Endothelial cell (in vitro differentiated cells): ENCODE results near the gene RBM38. TPM values are rescaled to one million over a fixed set of nuclear protein-coding genes. Genes with fewer than 3 reads are reported as not detected.

ENCODE experiments used
- DNase-seq: peaks from one replicate; pipeline ENCODE4 v3.0.0; 2021; ENCODE audit warnings: low spot score
- H3K27ac Mint-ChIP-seq: one replicate; pipeline ENCODE4 v1.8.0; 2021; ENCODE audit warnings: mixed read lengths, inconsistent platforms; ENCODE audit not compliant: unreplicated experiment
- H3K27me3 Mint-ChIP-seq: one replicate; pipeline ENCODE4 v1.8.0; 2021; ENCODE audit warnings: mild to moderate bottlenecking, moderate library complexity, mixed read lengths, inconsistent platforms; ENCODE audit not compliant: unreplicated experiment
- H3K36me3 Mint-ChIP-seq: one replicate; pipeline ENCODE4 v1.8.0; 2021; ENCODE audit warnings: mild to moderate bottlenecking, low read depth, mixed read lengths, inconsistent platforms; ENCODE audit not compliant: unreplicated experiment
- H3K4me1 Mint-ChIP-seq: one replicate; pipeline ENCODE4 v1.8.0; 2021; ENCODE audit warnings: mild to moderate bottlenecking, mixed read lengths, inconsistent platforms; ENCODE audit not compliant: unreplicated experiment
- H3K4me3 Mint-ChIP-seq: one replicate; pipeline ENCODE4 v1.8.0; 2021; ENCODE audit warnings: mild to moderate bottlenecking, mixed read lengths, inconsistent platforms; ENCODE audit not compliant: unreplicated experiment
- H3K9me3 Mint-ChIP-seq: one replicate; pipeline ENCODE4 v1.8.0; 2021; ENCODE audit warnings: mixed read lengths, inconsistent platforms; ENCODE audit not compliant: unreplicated experiment
- CTCF ChIP-seq: fragments of 200-600 bp; sonication (generic); IDR thresholded peaks from one replicate; pipeline ENCODE4 v1.5.0; 2021; ENCODE audit warnings: antibody characterized with exemption; ENCODE audit not compliant: unreplicated experiment
- total RNA-seq: library from RNA; stranded (reverse); fragmentation: NEBNext Ultra II Directional; extraction: Animal tissue kit (Norgen Biotek cat#: 25700); gene quantifications from one replicate; pipeline ENCODE4 v1.2.1, GENCODE V29; 2021; ENCODE audit not compliant: unreplicated experiment

The RBM38 gene
- total RNA-seq, 1 donor from 2014 or later, result 23.6 TPM

DNA sequence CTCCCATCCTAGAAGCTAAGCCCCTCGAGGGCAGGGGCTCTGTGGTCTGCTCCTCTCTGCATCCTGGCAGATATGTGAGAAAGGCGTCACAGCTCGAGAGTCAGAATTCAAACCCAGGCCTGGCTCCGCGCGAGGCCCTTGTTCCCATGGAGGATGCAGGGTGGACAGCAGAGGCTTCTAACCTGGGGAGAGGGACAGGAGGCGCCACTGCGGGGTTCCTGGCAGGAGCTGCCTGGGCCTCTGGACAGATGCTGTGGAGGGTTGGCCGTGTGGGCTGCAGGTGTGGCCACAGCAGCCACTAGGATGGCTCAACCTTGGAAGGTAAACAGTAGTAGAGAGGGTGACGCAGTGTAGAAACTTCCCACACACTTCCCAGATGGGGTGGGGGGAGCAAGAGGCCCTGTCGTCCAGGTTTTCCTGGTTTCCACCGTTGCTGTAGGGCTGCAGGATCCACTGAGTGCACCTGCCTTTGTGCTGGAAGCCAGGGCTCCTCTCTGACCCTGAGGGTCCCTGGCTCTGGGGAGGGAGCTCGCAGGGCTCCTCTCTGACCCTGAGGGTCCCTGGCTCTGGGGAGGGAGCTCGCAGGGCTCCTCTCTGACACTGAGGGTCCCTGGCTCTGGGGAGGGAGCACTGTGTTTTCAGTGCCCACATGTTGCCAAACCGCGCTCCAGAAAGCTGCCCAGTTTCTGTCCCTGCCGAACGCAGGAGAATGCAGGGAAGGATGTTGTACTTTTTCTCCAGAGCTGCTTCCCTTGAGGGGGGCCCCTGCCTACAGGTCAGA lies 14.2 kb downstream of the RBM38 start:
- TF ChIP-seq CTCF, result no peak
- Mint-ChIP-seq H3K9me3 (no peaks in the 10 kb centered on the region), H3K27me3 (peaks cover 8% of the 10 kb centered on the region), H3K27ac (no peak overlapping the region), H3K4me1 (no peaks in the 10 kb centered on the region), H3K4me3 (no peak overlapping the region), H3K36me3 (peaks cover 5% of the 10 kb centered on the region)
- DNase-seq, result no peak

- Mint-ChIP-seq H3K4me3 (no peak overlapping the region), H3K27ac (no peak overlapping the region), H3K27me3 (peaks cover 5% of the 10 kb centered on the region), H3K36me3 (no peaks in the 10 kb centered on the region), H3K9me3 (no peaks in the 10 kb centered on the region), H3K4me1 (no peaks in the 10 kb centered on the region)
- no peak for DNase-seq
- no peak for TF ChIP-seq CTCF
These were observed 16.4 kb downstream of the RBM38 start for GRCh38 chr20:57407541-57407956.

DNA sequence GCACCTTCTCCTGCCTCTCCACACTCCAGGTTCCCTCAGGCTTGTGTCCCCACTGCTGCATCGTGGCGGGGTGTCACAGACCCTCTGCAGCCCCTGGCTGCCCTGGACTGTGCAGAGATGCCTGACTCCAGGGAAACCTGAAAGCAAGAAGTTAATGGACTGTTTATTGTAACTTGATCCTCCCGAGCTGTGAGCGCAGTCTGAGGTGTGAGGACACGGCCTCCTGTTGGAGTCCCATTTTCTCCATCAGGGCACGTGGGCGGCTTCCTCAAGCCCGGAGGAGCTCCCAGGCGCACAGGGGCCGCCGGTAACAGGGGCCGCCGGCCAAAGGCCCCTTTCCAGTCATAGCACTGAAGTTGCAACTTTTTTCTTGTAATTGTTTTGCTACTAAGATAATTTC lies 16.9 kb downstream of the RBM38 start:
- Mint-ChIP-seq H3K9me3 (no peaks in the 10 kb centered on the region), H3K4me3 (no peak overlapping the region), H3K4me1 (no peaks in the 10 kb centered on the region), H3K36me3 (no peaks in the 10 kb centered on the region), H3K27ac (no peak overlapping the region), H3K27me3 (peaks cover 3% of the 10 kb centered on the region)
- TF ChIP-seq CTCF, result no peak
- no peak for DNase-seq

GRCh38 chr20:57408536-57409233 lies 17.5 kb downstream of the RBM38 start:
- no peak overlapping the region for H3K27ac Mint-ChIP-seq
- TF ChIP-seq CTCF, result no peak
- peaks cover 3% of the 10 kb centered on the region for H3K27me3 Mint-ChIP-seq
- H3K36me3 Mint-ChIP-seq, result no peaks in the 10 kb centered on the region
- no peaks in the 10 kb centered on the region for H3K4me1 Mint-ChIP-seq
- H3K9me3 Mint-ChIP-seq, result no peaks in the 10 kb centered on the region
- no peak overlapping the region for H3K4me3 Mint-ChIP-seq
- DNase-seq, result no peak

DNA sequence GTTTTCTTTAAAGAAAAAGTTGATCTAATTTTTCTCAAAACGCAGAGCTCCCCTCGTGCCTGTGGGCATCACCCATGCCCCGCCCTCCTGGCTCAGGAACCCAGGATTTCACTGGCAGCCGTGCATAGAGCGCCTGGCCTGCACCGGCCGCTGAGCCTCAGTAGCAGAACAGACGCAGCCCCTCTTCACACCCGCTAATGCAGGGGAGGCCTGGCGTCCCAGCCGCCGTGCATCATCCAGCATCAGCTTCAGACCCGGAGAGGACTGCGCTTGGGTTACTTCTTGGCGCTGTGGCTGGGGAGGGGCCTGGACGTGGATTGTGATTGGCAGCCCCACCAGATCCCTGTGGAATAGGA lies 18.1 kb downstream of the RBM38 start:
- no peak for DNase-seq
- H3K9me3 Mint-ChIP-seq, result no peaks in the 10 kb centered on the region
- no peak overlapping the region for H3K4me3 Mint-ChIP-seq
- no peak for TF ChIP-seq CTCF
- H3K36me3 Mint-ChIP-seq, result no peaks in the 10 kb centered on the region
- peaks cover 4% of the 10 kb centered on the region for H3K27me3 Mint-ChIP-seq
- no peak overlapping the region for H3K27ac Mint-ChIP-seq
- H3K4me1 Mint-ChIP-seq, result no peaks in the 10 kb centered on the region
